ENCODE measurements around the gene DNAL4.
"Not testable (repeated sequence)": the region's sequence is repeated elsewhere in the genome, so short reads cannot be mapped to it uniquely, and the experiment has no call there.

The DNAL4 gene

DNA sequence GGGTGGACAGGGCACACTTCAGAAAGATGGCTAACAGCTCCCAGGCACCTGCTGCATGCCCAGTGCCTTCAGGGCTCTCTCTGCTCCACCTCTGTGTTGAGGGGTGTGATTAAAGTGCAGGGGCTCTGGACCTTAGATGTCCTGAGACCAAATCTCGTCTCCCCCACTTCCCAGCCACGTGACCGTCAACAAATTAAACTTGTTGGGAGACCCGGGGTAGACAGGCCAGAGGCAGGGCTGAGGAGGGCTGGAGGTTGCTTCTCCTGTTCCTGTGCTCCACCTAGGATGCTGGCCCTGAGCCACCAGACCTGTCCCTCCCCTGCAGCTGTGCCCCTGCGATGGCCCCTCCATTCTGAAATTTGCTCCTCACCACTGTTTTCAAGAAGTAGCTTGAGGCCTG is 32.9 kb upstream of the DNAL4 start:
- no peak for DNase-seq

DNA sequence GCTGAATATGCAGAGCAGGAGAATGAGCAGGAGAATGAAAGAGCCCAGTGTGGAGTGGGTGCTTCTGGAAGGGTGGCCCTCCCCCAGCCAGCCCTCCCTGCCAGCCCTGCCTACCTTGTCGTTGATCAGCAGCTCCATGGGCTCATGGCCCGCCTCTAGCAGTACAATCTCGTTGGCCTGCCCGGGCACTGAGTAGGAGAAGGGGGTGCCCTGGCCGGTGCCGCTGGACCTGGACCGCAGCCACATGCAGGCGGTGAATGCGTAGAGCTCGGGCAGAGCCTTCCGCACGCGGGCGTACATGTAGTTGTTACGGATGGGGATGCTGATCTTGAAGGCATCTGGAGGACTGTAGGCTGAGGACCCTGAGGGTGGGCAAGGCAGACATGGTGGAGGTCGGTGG is 32.4 kb upstream of the DNAL4 start:
- no peak for DNase-seq

DNA sequence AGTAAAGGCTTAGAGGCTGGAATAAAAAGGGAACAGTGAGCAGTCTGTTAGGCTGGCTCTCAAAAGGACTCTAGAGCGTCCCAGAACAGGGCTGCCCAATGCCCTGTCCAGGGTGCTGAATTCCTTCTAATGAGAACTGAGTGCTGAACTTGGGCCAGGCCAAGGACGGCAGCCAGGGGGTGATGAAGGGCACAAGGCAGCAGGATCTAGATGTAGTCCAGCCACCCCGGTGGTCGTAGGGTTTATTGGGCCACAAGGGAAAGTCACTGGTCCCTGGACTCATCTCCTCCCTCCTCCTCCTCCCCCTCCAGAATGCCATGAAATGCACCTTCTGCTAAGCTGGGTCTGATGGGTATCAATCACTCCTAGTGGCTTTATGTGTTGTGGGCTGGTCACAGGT is 30.6 kb upstream of the DNAL4 start:
- peak; percentile 72 for DNase-seq

DNA sequence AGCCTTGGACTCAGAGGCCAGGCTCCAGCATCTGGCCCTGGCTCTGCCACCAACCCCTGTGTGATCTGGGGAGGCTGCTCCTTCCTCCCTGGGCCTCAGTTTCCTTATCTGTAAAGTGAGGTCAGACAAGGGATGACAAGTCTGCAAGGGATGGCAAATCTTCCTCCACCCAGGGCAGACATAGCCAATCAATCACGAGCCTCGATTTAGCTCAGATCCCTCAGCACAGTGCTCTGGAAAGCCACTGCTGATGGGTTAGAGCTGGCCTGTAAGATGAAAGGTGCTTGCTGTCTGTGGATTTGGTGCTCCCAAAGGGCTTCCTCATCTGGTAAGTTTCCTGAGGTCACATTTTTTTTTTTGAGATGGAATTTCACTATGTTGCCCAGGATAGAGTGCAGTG is 29.7 kb upstream of the DNAL4 start:
- no peak for DNase-seq

DNA sequence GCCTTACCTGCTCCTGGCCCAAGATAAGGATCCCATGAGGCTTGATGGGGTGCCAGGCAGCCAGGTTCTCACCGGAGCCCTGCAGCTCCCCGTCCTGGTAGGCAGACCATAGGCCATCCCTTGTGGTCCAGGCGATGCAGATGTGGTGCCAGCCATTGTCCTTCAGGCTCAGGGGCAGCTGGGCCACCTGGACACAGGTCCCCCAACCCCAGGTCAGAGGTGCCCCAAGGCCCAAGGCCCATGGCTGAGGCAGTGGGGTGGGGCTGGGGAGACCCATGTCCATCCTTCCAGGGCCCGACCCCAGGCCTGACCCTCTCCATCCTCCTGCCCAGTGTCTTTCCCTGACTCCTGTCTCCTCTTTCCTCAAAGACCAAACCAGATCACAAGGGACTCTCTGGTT is 29.1 kb upstream of the DNAL4 start:
- DNase-seq: no peak

DNA sequence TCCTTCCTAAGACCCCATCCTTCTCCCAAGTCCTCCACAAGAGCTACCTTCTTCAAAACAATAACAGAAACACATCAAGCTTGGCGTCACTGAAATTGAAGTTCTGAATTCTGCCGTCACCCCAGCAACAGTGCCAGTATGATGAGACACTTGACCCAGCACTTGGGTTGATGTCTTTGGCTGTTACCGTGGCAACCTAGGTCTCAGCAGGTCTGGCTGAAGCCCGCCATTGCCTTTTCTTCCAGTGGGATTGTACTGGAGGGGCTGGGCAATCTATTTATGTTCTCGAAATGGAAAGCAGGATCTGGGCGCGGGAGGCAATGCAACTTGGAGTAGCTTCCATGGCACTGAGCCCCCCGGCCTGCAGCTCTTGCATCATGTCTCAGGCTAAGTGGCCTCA is 26.1 kb upstream of the DNAL4 start:
- DNase-seq: no peak

DNA sequence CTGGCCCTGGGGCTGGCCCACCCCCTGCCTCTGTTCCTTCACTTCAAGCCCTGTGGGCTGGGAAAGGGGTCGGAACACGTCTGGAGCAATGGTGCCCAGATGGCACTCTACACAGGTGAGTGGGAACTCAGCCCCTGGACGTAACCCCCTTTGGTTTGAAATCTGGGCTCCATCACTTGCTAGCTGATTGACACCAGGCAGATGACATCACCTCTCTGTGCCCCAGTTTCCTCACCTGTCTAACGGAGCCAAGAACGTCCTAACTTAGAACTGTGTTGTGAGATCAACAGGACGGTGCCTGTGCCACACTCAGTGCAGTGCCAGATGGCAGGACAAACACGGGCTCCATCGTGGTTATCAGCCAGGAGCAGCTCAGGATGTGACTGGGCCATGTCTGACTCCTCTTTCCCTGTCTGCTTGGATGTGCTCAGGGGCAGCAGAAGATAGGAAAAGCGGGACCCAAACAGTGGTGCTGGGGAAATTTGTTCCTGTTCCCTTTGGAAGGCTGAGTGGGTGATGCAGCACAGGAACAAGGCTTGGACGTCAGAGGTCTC is 25.5 kb upstream of the DNAL4 start:
- DNase-seq: no peak

DNA sequence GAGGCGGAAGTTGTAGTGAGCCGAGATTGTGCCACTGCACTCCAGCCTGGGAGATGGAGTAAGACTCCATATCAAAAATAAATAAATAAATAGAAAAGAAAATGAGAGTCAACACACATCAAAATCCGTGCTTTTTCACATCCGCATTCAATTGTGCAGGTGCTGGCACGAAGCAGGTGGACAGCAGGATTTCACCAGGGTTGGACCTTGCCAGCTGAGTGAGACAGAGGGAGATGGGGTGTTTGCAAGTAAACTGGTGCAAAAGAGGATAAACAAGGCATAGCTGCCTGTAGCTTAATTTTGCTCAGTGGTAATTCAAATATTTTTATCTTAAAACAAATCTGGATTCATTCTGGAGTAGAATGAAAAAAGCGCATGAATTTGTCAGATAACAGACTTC is 23.3 kb upstream of the DNAL4 start:
- no peak for DNase-seq

DNA sequence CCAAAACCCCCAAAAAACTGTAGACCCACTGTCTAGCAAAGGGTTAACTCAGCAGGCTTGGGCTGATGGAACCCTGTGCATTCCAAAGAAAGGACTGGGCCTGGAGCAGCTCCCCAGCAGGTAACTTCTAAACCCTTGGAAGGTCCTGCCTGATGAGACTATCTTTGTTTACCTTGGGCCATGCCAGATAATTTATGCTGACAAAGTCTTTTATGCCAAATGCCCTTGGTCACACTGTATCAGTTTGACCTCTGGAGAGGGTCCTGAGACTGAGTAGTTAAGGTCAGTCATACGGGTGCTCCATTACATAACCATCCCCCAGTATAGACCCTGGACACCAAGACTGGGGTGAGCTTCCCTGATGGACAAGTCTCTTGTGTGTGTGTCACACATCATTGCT is 21.9 kb upstream of the DNAL4 start:
- DNase-seq: no peak

DNA sequence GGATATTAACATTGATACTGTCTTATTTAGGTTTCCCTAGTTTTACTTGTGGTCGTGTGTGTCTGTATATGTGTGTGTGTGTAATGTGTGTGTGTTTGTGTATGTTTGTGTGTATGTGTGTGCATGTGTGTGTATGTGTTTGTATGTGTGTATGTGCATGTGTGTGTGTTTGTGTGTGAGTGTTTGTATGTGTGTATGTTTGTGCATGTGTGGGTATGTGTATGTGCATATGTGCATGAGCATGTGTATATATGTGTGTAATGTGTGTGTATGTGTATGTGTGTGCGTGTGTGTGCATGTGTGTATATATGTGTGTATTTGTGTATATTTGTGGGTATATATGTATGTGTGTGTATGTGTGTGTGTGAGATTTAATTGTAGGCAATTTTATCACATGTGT is 17.3 kb upstream of the DNAL4 start:
- DNase-seq: no peak

DNA sequence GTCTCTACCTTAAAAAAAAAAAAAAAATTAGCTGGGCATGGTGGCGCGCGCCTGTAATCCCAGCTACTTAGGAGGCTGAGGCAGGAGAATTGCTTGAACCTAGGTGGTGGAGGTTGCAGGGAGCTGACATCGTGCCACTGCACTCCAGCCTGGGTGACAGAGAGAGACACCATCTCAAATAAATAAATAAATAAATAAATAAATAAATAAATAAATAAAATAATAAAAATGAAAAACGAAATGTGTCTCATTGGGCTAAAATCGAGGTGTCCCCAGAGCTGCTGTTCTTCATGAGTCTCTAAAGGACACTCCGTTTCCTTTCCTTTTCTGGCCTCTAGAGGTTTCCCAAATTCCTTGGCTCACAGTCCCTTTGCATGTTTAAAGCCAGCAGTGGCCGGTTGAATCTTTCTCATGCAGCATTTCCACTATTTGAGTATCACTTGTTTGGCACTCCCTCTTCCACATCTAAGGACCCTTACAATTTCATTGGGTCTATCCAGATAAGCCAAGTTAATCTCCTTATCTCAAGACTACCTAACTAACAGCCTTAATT is 11.2 kb upstream of the DNAL4 start:
- not testable (repeated sequence) for DNase-seq

DNA sequence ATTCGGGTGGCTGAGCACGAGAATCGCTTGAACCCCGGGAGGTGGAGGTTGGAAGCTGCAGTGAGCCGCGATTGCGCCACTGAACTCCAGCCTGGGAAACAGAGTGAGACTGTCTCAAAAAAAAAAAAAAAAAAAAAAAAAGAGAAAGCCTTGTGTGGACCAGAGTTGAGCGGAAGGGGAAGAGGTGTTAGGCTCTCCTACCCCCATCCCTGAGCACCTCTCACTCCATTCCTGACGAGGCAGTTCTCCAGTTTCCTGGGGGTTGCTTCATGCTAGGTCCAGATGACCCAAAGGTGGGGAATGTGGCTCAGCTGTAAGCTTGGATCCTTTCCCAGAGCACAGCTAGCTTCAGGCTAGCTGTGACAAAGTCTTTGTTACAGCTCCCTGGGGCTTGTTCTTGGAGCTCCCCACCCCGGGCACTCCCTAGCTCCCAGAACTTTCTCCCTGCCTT is 8.8 kb upstream of the DNAL4 start:
- no peak for DNase-seq

DNA sequence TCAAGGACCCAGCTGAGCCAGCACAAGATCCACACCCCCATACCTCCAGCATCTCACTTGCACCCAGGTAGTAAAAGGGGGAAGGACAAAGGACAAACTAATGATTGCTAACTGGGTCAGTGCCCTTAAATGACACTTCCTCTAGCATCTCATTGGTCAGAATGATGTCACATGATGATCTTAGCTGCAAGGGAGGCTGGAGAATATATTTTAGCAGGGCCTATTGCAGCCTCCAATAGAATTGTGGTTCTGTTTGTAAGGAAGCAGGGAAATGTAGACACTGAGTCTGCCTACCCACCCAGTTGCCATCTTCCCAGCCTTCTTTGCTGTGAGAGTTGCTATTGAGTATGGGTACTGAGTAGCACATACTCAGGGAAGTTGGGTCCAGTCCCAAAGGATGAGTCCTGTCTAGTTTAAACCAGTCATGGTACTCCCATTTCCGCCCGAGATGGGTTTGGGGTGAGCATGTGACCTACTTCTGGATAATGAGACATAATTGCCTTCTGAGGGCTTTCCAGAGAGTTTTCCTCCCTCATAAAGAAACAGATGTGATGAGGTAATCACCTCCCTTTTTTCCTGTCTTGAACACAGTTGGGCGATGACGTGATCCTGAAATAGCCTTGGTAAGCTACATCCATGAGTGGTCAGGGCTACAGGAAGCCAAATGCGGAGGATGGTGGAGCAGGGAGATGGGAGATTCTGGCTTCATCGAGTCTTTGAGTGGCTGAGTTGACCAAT is 5.5 kb upstream of the DNAL4 start:
- DNase-seq: no peak

DNA sequence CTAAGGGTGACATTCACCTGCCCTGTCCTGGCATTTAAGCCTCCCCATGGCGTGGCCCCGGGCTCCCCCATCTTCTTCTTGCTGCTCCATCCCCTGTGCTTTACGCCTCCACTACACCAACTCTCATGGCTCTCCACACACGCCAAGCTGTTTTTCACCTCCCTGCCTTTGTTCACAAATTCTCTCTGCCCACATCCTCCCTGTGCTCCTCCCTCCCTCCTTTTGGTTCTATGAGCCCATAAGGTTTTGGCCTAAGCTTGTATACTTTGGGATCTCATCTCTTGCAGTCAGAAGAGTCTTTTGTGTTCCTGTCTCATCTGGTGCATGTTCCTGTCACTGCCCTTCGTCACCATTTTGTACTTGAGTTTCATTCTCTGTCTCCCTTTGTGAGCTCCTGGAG is 4.6 kb upstream of the DNAL4 start:
- DNase-seq: no peak

DNA sequence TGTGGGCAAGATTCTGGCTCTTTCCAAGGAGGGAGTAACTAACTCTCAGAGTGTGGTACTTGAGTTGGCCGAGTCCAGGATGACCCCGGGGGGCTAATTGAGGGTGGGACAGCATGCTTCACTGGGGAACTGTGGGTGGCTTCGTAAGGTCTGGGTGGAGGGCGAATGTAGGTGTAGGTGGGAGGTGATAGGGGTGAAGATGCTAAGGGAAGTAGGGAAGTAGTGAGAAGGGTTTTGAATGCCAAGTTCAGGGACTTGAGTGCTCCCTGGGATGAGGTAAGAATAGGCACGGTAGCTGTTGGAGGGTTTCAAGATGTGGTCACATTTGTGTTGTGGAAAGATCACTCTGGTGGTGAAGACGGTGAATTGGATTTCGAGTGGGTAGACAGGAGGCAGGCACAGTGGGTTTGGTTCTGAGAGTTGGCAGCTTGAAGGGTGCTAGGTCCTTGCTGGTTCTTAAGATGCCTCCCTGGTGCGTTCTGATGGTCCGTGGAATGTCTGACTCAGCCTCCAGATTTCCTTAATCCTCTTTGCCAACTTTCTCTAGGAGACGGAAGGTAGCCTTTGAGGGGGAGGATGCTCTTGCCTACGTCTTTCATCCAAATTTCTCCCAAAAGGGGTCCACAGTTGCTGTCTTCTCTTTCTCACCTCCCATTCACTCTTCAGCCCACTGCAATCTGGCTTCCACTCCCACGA is 2.5 kb upstream of the DNAL4 start:
- DNase-seq: no peak

DNA sequence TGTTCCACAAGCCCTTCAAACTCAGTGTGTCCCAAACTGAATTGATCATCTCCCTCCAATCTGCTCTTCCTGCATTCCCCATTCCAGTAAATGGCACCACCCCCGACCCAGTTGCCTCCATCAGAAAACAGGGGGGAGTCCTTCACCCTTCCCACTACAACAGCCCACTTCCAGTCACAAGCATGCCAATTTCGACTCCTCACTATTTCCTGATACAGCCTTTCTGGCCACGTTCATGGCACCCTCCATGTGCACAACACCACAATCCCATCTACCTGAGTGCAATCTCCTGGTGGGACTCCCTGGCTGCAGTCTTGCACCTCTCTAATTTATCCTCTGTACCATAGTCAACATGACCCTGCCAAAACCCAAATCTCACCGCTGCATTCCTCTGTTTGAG is 1.6 kb upstream of the DNAL4 start:
- no peak for DNase-seq

DNA sequence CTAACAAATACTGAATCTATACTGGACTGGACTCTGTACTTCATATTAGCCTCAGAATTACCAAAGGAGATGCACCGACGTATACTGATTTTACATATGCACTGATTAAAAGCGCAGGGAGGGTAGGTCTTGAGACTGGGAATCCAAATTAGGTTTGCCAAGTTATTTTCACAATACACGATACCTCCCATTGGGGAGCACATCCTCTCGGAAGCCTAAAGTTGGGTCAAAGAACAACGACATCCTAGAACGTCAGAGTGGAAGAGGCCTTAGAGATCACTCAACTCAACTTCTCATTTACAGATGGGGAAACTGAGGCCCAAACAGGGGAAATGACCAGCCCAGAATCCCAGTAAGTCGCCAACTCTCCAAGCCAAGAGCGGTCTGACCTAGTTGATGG is 626 bp downstream of the DNAL4 start:
- DNase-seq: no peak

DNA sequence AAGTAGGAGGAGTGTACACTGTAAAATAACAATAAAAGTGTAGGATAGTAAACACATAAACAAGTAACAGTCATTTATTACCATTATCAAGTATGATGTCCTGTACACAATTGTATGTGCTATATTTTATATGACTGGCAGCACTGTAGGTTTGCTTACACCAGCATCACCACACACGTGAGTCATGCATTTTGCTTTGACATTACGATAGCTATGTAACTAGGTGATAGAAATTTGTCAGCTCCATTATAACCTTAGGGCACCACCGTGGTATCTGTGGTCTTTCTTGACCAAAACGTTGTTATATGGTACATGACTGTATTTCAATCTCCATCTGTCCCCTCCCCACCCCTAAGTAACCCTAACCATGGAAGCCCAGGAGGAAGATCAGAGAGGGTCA is 1.1 kb downstream of the DNAL4 start:
- no peak for DNase-seq

DNA sequence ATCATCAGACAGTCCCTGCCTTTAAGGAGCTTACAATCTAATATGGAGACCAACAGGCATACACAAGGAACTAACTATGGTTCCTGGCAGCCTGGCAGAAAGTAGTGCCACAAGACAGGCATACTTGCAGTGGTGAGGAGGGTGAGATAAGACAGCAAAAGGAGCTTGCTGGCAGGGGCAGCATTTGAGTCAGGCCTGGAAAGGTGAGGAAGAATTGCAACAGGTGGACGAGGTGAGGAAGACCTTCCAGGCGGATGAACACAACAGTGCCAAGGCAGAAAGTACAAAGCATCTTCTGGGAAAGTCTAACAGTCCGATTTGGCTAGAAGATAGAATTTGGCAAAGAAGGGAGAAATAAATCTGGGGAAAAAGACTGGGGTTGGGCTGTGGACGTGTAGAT is 4.3 kb downstream of the DNAL4 start:
- DNase-seq: no peak

DNA sequence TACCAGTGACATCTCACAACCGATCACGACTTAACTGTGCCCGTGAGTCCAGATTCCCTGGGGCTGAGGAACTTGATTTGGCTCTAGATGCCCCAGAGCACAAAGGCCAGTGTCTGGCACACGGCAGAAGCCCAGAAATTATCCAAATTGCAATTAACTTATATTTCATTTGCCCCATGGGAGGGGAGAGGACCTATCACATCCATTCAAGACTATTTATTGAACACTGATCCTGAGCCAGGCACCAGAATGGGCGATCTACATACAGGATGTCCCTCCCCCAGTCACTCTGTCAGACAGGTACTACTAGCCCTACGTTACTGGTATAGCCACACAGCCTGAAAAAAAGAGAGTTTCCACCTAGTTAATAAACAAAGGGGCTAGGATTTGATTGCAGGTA is 5.1 kb downstream of the DNAL4 start:
- DNase-seq: no peak

DNA sequence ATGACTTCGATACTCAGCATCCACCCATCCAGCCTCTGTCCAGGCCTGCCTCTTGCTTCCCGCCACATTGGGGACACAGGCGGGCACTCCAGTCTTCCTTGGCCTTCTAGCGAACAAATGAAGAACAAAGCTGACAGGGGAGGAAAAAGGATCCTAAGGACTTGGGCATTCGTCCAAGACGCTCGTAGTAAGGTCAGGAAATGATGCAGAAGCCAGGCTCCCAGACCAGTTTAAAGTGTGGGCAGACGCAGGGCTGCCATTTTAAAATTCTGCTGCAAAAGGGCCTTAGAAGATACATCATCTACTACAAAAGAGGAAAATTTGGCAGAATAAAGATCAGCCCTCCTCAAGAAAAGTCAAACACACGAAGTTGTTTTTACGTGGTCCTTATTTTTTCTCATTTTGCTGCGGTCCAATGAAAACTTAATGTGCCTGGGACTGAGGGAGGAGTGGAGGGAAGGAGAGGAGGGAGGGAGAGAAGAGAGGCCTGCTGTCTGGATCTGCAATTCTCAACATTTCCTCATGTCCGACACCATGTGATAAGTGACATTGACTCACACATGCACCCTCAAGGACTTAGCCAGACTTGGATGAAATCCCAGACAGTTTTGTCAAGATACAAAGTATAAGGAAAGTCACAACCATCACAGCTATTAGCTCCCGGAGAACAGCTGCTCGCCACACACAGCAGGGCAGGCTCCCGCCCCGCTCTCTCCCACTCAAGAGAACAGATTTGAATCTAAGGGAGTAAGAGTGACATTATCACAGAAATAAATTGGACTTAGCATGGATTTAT is 5.7 kb downstream of the DNAL4 start:
- no peak for DNase-seq

DNA sequence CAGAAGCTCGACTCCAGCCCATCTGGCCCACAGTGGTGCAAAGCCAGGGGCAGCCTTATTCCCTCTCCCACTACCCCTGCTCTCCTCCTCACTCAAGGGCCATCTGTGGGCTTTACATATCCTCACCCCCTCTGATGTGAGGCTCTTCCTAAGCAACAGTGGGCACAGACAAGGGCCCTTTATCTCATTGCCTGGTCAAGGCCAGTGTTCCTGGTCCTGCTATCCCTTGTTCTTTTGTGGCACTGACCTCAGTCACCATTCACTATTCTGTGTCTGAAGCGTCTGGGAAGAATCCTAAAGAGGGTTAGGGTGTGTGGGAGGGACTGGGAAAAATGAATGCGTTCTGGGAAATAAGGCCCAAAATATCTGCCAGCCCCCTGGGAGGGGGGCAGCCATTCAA is 7.3 kb downstream of the DNAL4 start:
- DNase-seq: no peak

DNA sequence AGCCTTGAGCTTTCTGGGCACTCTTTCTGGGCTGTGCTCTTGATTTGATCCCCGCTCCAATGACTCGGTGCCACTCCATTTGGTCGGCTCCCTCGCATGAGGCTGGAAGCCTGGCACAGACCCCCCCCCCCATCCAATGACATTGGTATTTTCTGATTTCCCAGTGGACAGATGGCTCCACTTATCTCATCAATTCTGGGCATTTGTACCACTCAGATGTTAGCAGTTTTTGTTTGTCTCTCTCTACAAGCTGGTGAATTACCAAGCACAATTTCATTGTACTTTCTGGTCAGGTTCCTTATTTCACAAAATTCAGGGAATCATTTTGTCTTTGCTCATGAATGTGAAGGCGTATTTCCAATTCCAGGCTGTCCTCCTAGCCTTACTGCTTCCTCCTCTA is 9.1 kb downstream of the DNAL4 start:
- DNase-seq: no peak

Measured in activated effector memory CD4-positive, alpha-beta T cell treated with anti-CD3 and anti-CD28 coated beads, Interleukin-2, amount 50 U/mL, for 16 hours (primary cell).